CD4-positive, alpha-beta T cell treated with Interleukin-4 for 4 hours (primary cell): ENCODE measurements around the gene SLC25A13.

ENCODE experiments used
- DNase-seq: peaks from one replicate; pipeline ENCODE4 v3.0.0-alpha.2; 2020

The SLC25A13 gene

GRCh38 chr7:96238976-96239766 lies 82.7 kb downstream of the SLC25A13 start:
- no peak for DNase-seq

GRCh38 chr7:96238474-96238873 lies 83.4 kb downstream of the SLC25A13 start:
- DNase-seq, result no peak

DNA sequence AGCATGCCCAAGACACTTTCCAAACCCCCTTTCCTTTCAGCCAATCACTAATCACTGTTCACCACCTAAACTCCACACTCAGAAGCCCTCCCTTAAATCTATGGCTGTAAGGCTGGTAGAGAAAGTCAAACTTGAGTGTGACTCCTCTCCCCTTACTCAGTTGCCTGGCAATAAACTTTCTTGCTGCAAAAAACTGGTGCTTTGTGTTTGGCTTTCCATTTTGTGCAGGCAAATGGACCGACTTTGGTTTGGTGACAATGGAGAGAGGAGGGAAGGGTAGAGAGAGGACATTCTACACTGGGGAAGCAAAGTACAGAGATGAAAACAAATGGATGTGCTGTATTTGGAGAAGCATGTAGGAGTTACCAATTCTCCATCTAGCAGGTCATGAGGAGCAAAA lies 84.9 kb downstream of the SLC25A13 start:
- DNase-seq, result no peak

- no peak for DNase-seq
These were observed 85.5 kb downstream of the SLC25A13 start for GRCh38 chr7:96236198-96237039.

- no peak for DNase-seq
These were observed 86.6 kb downstream of the SLC25A13 start for GRCh38 chr7:96235281-96235680.

DNA sequence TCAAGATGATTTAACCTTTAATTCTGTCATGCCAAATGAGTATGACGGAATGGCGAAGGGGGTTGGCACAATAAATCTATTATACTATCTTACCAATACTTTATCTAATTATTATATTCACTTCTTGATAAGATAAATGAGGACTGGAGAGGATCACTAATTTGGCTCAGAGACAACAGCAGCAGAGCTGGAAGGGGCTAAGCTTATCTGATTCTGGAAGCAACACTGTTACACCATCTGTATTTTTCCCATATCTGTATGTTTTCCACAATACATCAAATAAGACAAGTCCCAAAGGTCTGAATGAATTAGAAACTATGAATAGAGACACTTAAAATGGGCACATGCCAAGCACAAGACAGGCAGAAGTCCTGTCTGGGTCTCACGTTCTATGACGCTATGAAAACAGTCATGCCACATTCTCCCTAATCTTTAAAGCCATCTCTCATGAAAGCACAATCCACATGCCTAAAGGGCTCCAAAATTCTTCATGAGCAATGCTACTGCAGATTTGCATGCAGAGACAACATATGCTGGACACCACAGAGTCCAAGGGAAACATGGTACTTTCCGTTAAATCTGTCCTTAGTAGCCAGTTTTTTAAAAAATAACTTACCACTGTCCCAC lies 88.3 kb downstream of the SLC25A13 start:
- DNase-seq, result no peak

DNA sequence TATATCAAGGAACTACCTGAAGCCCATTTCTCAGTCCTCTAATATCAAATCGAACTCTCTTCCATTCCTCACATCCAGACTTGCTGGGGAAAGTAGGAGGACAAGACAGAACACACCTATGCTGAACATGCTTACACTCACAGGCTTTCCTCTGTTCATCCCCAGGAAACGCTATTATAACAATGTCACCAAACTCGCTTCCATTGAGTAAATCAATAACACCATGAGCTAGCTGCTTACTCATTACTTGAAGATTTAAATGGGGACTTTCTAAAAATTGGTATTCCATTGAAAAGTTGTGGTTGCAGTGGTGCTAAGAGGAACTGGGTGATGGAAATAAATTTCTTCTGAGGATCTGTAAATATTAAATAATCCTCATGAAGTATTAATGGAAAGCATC lies 88.8 kb downstream of the SLC25A13 start:
- no peak for DNase-seq

DNA sequence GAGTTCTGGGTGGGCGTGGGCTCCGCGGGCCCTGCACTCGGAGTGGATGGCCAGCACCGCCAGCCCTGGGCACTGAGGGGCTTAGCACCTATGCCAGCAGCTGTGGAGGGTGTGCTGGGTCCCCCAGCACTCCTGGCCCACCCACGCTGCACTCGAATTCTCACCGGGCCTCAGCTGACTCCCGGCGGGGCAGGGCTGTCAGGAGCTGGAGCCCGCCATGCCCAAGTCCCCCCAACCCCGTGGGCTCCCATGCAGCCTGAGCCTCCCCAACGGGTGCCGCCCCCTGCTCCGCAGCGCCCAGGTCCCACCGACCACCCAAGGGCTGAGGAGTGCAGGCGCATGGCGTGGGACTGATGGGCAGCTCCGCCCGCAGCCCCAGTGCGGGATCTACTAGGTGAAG lies 93.1 kb downstream of the SLC25A13 start:
- DNase-seq, result no peak

DNA sequence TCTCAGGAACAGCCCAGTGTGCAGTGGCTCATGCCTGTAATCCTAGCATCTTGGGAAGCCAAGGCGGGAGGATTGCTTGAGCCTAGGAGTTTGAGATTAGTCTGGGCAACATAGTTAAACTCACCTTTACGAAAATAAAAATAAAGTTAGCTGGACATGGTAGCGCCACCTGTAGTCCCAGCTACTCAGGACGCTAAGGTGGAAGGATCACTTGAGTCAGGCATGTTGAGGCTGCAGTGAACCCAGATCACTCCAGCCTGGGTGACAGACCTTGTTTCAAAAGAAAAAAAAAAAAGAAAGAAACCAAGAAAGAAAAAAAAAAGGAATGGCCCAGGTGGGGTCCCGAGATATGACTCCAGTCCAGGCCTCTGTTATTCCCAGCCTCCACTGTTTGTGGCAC lies 96.6 kb downstream of the SLC25A13 start:
- no peak for DNase-seq

DNA sequence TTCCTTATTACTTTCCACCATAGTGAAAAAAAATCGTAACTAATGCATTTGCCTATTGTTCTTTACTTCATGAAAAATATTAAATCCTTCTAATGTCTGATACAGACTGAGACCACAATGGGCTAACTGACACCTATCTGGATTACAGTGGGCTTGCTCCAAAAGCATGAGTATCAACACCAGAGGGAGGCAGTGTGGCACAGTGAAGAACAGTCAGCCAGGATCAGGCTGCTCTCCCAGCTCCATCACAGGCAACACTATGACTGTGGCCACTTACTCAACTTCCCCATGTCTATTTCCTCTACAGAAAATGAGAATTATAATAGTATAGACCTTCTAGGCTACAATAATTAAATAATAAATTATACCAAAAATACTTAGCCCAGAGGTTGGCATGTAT lies 97.2 kb downstream of the SLC25A13 start:
- DNase-seq, result no peak

DNA sequence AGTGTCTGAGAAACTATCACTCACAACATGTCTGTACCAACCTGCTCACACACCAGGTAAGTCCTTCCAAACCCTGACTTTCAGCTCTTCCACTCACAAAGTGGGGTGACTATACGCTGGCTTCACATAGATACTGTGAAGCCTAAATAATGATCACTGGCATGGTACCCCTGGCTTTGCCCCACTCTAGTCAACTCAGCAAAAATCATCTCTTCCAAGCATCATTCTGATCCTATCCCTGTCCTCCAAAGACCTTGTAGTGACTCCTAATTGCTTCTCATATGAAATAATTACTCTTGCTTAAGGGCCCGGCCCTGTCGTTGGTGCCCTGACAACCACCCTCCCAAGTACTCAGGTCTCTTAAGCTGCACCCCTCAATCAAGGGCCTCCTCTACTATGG lies 97.8 kb downstream of the SLC25A13 start:
- DNase-seq, result no peak

- no peak for DNase-seq
These were observed 100.0 kb downstream of the SLC25A13 start for GRCh38 chr7:96221888-96222287.

- no peak for DNase-seq
These were observed 102.3 kb downstream of the SLC25A13 start for GRCh38 chr7:96219378-96220130.

DNA sequence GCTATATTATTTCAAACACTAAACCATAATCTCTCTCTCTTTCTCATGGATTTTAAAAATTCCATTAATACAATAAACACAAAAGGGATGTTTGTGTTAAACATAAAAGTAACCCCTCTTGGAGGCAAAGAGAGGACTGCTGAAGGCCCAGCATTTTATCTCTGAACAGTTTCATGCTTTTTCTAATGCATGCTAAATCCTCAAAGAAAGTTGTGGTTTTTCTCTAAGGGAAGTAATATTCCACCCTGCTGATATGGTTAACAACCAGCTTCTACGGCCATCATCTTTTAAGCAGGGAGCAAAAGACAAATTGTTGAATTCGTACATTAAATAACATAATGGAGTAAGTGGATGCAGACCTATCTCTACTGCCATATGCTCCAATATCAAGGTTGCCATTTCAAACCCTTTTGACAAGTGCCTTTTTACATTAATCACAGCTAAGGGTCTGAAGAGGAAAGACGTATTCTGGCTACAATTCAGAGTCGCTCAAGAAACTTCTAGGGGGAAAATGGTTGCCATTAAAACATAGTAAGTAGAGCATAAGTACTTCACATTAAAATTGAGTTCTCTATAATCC lies 103.1 kb downstream of the SLC25A13 start:
- no peak for DNase-seq

DNA sequence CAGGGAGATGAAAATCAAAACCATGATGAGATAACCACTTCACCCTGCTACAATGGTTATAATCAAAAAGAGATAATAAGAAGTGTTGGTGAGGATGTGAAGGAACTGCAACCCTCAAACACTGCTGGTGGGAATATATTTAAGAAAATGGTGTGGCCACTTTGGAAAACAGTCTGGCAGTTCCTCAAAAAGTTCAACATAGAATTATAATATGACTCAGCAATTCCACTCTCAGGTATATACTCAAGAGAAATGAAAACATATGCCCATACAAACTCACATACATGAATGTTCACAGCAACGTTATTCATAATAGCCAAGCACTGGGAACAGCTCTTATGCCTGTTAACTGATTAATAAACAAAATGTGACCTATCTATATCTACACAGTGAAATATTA lies 104.8 kb downstream of the SLC25A13 start:
- no peak for DNase-seq

DNA sequence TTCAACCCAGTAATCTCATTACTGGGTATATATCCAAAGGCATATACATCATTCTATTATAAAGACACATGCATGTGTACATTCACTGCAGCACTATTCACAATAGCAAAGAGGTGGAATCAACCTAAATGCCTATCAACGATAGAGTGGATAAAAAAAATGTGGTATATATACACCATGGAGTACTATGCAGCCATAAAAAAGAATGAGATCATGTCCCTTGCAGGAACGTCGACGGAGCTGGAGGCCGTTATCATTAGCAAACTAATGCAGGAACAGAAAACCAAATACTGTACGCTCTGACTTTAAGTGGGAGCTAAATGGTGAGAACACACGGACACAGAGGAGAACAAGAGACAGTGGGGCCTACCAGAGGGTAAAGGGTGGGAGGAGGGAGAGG lies 105.5 kb downstream of the SLC25A13 start:
- DNase-seq, result no peak

- DNase-seq, result no peak
These were observed 109.4 kb downstream of the SLC25A13 start for GRCh38 chr7:96212474-96212873.

GRCh38 chr7:96211954-96212353 lies 109.9 kb downstream of the SLC25A13 start:
- no peak for DNase-seq

DNA sequence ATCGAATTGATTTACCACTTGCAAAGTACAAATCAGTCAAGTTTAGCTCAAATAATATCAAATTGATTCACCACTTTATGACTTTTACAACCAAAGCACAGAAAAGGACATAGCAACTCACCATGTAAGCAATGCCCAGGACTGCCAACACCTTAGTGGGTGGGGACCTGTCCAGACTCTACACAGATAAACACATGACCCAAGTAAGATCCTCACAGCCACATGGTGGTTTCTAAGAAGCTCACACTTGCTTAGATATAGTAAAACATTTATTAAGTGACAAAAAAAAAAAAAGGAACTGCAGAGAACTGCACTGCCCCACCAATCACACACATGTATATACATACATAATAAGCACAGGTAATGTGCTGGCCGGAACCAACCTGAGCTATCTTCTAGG lies 116.2 kb downstream of the SLC25A13 start:
- DNase-seq, result no peak

DNA sequence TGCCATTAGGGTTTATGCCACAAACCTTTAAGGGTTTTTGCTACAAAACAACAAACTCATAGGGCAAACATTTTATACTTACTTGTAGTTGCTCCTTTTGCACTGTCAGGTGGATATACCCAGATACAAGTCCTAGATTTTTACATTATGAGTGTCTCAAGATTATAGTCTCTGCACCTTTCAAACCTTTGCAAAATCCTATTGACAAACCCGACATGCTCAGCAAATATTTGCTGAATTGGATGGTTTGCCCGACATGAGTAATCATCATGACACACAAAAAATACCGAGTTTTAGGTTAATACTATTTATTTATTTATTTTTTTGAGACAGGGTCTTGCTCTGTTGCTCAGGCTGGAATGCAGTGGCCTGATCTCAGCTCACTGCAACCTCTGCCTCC lies 117.3 kb downstream of the SLC25A13 start:
- no peak for DNase-seq

- DNase-seq, result no peak
These were observed 118.1 kb downstream of the SLC25A13 start for GRCh38 chr7:96203786-96204185.

- DNase-seq, result no peak
These were observed 119.8 kb downstream of the SLC25A13 start for GRCh38 chr7:96202102-96202501.

GRCh38 chr7:96200740-96201139 lies 121.2 kb downstream of the SLC25A13 start:
- DNase-seq, result no peak
